Sigmoid colon (tissue), 4 donors: ENCODE results near the gene OPRD1.

Experiments
- EP300 ChIP-seq, 4 donors: sonication (generic); formaldehyde crosslinking; IDR thresholded peaks; one replicate each; pipeline ENCODE4 v1.6.1; 2017; ENCODE audit warnings: antibody characterized with exemption in 4 of 4
- TF ChIP-seq, protein P1 (sequence below), 4 experiments: fragments of 450-650 bp in 3 of 4; fragments of 200-600 bp in 1 of 4; IDR thresholded peaks; one replicate each; pipeline ENCODE4 v1.5.1; 2016 to 2019; ENCODE audit warnings: antibody characterized with exemption in 4 of 4, mild to moderate bottlenecking in 3 of 4, moderate library complexity in 2 of 4

DNA sequence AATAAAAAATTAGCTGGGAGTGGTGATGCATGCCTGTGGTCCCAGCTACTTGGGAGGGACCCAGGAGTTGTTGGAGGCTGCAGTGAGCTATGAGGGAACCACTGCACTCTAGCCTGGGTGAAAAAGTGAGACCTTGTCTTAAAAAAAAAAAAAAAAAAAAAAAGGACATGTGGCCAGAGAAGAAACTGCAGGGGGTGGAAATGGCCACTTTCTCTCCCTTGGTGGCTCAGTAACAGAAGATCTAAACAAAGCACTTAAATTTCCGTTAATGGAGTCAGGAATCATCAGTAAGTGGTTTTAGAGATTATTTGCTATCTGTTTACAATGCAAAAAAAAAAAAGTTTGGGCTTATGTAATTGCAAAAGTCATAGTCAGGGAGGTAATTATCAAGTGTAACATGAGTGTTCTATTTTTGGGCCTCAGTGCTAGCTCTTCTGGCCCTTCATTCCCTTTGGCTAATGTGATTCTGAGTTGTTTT lies 19.3 kb upstream of the OPRD1 start:
- no peak for TF ChIP-seq EP300 (IDR thresholded peaks at IDR 0.05)
- TF ChIP-seq, protein P1, sequence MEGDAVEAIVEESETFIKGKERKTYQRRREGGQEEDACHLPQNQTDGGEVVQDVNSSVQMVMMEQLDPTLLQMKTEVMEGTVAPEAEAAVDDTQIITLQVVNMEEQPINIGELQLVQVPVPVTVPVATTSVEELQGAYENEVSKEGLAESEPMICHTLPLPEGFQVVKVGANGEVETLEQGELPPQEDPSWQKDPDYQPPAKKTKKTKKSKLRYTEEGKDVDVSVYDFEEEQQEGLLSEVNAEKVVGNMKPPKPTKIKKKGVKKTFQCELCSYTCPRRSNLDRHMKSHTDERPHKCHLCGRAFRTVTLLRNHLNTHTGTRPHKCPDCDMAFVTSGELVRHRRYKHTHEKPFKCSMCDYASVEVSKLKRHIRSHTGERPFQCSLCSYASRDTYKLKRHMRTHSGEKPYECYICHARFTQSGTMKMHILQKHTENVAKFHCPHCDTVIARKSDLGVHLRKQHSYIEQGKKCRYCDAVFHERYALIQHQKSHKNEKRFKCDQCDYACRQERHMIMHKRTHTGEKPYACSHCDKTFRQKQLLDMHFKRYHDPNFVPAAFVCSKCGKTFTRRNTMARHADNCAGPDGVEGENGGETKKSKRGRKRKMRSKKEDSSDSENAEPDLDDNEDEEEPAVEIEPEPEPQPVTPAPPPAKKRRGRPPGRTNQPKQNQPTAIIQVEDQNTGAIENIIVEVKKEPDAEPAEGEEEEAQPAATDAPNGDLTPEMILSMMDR (IDR thresholded peaks at IDR 0.05): no peak
